ENCODE data around the gene EIF2S3.
"Not testable (repeated sequence)": the region's sequence is repeated elsewhere in the genome, so short reads cannot be mapped to it uniquely, and the experiment has no call there.

EIF2S3 gene

DNA sequence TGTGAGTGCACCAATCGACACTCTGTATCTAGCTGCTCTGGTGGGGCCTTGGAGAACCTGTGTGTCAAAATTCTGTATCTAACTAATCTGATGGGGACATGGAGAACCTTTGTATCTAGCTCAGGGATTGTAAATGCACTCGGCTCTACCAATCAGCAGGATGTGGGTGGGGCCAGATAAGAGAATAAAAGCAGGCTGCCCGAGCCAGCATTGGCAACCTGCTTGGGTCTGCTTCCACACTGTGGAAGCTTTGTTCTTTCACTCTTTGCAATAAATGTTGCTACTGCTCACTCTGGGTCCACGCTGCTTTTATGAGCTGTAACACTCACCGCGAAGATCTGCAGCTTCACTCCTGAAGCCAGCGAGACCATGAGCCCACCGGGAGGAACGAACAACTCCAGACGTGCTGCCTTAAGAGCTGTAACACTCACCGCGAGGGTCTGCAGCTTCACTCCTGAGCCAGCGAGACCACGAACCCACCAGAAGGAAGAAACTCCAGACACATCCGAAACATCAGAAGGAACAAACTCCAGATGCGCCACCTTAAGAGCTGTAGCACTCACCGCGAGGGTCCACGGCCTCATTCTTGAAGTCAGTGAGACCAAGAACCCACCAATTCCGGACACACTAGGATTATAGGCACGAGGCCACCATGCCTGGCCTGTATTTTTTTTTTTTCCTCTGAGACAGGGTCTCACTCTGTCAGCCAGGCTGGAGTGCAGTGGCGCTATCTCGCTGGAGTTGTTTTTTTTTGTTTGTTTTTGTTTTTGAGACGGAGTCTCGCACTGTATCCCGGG lies 4.0 kb upstream of the EIF2S3 start:
- DNase-seq, result not testable (repeated sequence)

DNA sequence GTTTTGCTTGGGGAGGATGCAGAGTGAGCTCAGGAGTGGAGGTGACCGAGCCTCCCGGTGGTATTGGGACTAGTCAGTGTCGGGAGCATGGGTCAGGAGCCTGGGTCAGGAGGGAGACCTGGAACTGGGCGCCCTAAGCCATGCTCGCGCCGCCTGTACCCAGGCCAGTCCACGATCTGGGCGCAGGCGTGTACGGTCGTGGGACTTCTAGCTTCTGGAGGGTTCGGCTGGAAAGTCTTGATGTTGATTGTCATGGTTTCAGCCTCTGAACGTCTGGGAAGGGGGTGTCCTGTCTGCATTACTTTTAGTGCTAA lies 244 bp downstream of the EIF2S3 start:
- peak; percentile 64 for DNase-seq

DNA sequence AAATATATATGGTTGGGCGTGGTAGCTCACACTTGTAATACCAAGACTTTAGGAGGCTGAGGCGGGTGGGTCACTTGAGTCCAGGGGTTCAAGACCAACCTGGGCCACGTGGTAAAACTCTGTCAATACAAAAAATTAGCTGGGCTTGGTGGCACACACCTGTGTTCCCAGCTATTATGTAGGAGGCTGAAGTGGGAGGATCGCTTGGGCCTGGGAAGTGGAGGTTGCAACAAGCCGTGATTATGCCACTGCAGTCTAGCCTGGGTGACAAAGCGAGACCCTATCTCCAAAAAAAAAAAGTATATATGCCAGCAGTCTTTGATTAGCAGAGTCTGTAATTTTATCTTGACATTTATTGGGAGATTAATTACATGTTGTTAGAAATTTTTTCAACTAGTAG lies 8.7 kb downstream of the EIF2S3 start:
- DNase-seq, result no peak

DNA sequence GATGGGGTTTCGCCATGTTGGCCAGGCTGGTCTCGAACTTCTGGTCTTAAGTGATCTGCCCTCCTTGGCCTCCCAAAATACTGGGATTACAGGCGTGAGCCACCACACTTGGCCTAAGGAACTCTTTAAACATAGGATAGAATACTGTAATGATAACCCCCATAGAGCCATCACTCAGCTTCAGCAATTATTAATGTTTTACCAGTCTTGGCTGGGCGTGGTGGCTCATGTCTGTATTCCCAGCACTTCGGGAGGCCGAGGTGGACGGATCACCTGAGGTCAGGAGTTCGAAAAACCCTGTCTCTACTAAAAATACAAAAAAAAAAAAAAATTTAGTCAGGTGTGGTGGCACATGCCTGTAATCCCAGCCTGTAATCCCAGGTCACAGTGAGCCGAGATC lies 15.1 kb downstream of the EIF2S3 start:
- no peak for DNase-seq

DNA sequence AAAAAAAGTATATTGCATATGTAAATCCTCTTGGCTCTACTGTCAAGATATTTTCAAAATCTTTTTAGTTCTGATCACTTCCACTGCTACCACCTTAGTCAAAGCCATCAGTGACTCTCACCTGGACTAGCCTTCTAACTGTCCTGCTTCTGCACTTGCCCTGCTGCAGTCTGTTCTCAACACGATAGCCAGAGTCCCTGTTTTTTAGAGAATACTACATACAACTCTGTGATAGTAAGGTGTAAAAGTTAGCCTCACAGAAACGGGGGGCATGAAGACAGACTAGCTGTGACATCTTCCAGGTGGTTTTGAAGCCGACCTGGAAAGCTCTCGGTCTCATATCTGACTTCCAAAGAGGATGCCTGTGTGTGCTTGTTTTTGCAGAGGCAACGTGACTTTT lies 24.7 kb downstream of the EIF2S3 start:
- peak; percentile 47 for DNase-seq

DNA sequence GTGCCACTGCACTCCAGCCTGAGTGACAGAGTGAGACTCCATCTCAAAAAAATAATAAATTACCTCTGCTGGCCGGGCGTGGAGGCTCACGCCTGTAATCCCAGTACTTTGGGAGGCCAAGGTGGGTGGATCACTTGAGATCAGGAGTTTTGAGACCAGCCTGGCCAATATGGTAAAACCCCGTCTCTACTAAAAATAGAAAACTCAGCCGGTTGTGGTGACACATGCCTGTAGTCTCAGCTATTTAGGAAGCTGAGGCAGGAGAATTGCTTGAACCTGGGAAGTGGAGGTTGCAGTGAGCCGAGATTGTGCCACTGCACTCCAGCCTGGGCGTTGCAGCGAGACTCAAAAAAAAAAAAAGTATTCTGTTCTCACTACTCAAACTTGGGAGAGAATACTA lies 25.5 kb downstream of the EIF2S3 start:
- peak; percentile 22 for DNase-seq

DNA sequence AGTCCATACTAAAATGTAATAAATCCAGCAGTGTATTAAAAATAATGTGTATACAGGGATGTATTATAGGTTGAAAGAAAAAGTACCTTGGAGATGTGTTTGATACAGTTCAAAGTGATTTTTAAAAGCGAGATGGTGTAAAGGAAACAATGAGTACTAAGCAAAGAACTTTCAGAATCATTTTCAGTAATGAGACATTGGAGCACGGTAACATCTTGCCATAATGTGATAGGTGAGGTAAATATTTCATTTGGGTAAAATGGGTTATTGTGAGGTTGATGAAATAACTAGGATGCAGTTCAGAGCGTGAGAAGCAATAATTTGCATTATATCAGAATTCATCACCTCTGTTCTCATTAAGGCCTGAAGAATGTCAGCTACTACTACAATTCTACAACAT lies 25.9 kb downstream of the EIF2S3 start:
- DNase-seq, result peak; percentile 22

DNA sequence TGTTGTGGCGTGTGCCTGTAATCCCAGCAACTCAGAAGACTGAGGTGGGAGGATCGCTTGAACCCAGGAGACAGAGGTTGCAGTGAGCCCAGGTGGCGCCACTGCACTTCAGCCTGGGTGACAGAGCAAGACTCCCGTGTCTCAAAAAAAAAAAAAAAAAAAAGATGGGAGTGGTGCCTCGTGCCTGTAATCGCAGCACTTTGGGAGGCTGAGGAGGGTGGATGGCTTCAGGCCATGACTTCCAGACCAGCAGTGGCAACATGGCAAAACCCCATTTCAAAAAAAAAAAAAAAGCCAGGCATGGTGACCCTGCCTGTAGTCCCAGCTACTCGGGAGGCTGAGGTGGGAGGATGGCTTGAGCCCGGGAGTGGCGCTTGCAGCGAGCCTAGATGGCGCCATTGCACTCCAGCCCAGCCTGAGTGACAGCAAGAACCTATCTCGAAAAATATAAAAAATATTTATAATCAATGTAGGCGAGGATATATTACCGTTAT lies 27.0 kb downstream of the EIF2S3 start:
- peak; percentile 91 for DNase-seq

DNA sequence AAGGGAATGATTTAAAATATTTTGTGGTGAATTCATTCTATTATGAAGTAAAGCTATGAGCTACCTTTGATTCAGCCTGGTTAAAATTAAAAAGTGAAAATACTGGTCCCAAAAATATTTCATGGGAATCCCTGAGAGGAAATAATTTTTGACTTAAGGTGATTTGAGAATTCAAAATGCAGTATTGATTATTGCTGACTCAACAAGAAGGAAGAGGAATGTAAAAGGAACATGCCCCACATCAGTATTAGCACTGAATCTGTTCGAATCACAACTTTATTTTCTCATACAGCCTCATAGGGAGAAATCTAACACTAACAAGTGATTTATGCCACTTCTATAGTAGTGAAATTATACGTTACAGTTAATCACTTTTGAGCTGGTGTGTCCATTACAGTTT lies 27.7 kb downstream of the EIF2S3 start:
- no peak for DNase-seq

DNA sequence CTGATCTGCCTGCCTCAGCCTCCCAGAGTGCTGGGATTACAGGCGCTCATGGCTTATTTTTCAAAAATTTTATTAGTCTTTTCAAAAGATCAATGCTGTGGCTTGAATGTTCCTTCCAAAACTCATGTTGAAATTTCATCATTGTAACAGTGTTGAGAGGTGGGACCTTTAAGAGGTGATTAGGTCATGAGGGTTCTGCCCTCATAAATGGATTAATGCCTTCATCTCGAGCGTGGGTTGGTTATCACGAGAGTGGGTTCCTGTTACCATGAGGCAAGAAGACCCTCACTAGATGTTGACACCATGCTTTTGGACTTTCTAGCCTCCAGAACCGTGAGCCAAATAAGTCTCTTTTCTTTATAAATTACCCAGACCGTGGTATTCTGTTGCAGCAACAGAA lies 30.3 kb downstream of the EIF2S3 start:
- DNase-seq, result no peak

DNA sequence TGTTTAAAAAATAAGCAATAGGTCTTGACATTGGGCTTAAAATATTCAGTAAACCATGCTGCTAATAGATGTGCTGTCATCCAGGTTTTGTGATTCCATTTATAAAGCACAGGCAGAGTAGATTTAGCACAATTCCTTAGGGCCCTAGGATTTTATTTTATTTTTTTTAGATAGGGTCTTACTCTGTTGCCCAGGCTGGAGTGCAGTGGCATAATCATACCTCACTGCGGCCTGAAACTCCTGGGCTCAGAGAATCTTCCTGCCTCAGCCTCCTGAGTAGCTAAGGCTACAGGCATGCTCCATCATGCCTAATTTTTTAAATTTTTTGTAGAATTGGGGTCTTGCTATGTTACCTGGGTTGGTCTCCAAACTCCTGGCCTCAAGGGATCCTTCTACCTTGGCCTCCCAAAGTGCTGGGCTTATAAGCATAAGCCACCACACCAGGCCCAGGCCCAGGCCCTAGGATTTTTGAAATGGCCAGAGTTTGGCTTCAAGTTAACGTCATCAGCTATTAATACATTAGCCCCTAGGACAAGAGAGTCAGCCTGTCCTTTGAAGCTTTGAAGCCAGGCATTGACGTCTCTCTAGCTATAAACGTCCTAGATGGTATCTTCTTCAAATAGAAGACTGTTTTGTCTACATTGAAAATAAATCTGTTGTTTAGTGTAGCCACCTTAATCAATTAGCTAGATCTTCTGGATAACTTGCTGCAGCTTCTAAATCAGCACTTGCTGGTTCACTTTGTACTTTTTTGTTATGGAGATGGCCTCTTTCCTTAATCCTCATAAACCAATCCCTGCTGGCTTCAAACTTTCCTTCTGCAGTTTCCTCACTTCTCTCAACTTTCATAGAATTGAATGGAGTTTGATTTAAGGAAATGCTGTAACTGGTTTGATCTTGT lies 35.8 kb downstream of the EIF2S3 start:
- DNase-seq, result no peak

DNA sequence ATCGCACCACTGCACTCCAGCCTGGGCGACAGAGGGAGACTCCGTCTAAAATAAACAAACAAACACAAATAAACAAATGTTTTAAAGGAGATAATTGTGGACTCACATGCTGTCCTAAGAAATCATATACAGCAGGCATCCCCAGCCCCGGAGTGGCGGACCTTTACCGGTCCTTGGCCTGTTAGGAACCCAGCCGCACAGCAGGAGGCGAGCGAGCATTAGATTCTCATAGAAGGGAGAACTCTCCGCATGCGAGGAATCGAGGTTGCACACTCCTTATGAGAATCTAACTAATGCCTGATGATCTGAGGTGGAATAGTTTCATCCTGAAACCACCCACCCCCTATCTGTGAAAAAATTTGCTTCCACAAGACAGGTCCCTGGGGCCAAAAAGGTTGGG lies 39.0 kb downstream of the EIF2S3 start:
- DNase-seq, result no peak

DNA sequence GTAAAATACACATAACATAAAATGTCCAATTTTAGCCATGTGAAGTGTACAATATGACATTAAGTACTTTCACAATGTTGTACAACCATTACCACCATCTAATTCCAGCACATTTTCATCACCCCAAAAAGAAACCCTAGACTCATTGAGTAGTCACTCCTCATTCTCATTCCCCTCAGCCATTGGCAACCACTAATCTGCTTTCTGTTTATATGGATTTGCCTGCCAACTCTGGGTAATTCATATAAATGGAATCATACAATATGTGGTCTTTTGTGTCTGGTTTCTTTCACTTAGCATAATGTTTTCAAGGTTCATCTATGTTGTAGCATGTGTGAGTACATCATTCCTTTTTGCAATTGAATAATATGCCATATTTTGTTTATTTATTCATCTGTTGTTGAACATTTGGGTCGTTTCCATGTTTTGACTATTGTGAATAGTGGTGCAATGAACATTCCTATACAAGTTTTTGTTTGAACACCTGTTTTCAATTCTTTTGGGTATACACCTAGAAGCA lies 43.0 kb downstream of the EIF2S3 start:
- no peak for DNase-seq

DNA sequence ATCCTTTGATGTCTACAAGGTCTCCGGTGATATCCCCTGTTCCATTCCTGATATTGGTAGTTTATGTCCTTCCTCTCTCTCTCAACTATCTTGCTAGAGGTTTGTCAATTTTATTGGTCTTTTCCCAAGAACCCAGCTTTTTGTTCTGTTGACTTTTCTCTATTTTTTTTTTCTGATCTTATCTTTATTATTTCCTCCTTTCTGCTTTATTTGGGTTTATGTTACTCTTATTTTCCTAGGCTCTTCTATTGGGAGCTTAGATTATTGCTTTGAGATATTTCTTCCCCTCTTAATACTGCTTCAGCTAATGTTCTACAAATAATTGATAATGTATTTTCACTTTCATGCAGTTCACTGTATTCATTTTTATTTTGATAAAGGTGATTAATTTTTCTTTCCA lies 44.2 kb downstream of the EIF2S3 start:
- DNase-seq, result no peak

DNA sequence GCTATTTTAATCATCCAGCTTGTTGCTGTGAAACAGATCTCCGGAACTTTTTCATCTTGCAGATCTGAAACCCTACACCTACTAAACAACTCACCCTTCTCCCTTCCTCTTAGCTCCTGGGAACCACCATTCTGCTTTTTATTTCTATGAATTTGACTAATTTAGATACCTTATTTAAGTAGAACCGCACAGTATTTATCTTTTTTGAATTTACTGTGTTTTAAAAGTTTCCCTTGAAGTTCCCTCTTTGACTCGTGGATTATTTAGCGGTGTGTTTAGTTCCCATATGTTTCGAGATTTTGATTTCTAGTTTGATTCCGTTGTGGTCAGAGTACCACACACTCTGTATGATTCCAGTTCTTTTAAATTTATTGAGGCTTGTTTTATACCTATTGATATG lies 44.6 kb downstream of the EIF2S3 start:
- DNase-seq, result no peak

DNA sequence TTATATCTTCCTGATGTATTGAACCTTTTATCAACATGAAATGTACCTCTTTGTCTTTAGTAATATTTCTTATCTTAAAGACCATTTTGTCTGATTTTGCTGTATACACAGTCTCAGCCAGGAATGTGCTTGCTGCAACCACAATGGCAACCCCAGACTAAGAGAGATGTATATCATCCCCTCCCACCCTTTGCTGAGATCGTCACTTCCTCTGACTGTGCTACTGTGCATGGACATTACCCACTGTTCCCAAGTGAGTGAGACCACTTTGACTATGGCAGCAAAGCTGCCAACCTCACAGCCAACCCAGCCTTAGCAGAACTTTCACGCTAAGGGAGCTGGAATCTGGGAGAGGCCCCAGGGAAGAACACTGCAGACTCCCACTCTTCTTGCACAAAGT lies 46.0 kb downstream of the EIF2S3 start:
- no peak for DNase-seq

DNA sequence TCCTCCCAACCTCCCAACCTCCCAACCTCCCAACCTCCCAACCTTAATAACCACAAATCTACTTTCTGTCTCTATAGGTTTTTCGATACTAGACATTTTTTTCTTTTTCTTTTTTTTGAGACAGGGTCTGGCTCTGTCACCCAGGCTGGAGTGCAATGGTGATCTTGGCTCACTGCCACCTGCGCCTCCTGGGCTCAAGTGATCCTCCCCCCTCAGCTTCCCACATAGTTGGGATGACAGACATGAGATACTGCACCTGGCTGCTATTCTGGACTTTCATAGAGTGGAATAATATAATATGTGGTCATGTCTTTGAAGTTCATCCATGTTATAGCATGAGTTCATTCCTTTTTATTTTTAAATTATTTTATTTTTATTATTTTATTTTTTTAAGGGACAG lies 55.3 kb downstream of the EIF2S3 start:
- DNase-seq, result peak; percentile 74

DNA sequence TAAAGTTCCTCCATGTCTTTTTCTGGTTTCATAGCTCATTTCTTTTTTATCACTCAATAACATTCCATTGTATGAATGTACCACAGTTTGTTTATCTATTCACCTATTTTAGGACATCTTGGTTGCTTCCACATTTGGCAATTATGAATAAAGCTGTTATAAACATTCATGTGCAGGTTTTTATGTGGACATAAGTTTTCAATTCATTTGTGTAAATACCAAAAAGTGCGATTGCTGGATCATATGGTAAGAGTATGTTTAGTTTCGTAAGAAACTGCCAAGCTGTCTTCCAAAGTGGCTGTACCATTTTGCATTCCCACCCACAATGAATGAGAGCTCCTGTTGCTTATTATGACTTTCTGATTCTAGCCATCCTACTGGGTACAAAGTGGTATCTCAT lies 58.4 kb downstream of the EIF2S3 start:
- no peak for DNase-seq

DNA sequence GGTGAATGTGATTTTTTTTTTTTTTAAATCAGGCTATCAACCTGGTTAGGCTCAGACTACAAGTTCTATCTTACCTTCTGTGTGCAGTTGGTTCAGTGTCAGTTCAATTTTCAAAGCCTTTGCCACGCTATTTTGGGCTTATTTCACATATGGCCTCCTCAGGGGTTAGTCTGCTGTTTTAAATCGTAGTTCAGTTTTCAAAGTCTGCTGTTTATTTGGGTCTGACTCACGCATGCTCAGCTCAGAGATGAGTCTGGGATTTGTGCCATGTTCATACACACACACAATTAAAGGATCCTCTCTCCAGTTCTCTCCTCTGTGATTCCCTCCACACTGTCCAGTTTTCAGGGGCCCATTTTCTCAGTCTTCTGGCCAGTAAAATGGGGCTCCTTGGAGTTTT lies 62.5 kb downstream of the EIF2S3 start:
- peak; percentile 2 for DNase-seq

DNA sequence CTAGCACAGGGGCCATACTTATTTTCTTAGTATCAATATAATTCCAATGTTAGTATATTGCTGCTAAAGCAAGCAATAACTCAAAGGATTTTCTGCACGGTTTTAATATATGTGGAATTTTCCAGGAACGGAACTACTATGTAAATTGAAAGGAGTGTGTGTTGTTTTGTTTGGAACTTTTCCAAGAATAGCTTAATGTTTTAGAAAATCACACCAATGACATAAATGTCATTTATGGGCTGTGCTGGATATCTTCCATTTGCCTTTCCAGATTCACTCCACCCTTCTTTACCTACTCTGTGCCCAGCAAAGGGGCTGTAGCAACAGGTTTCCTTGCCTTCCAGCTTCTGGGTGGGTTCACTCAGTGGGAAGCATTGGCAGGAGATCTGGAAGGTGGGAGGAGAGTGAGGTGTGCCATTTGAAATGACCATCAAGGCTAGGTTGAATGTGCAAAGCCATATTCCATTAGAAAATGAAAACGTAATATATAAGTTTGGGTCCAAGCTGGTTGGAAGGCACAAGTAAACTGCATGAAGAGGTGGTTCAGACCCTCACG lies 69.6 kb downstream of the EIF2S3 start:
- peak; percentile 4 for DNase-seq

DNA sequence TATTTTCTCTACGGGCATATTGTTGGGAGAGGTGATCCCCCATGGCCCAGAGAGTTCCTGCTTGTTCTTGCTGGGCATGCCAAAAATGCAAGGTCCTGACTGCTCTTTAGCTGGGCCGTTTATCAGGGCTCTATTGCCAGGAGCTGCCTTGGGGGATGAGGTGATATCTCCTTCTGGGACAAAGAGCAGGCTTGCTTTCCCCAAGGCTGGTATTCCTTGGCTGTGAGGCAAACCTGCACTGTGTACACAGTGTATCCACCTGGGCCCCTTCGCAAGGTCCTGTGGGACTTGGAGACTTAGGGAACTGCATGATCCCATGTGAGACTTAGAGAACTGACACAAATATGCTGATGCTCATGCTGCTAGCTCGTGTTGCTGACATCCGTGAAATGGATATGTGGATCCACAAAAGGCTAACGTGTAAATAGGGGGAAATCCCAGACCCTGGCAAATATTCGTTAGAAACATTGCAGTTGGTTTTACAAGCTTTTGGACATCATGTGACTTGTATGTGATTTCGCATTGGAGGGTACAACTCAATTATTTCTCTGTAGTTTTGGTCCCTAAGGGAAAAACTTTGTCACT lies 70.4 kb downstream of the EIF2S3 start:
- no peak for DNase-seq

All from DMS53 (cell line).